KMS-11 (cell line): ENCODE measurements around the gene RBBP8NL.

ENCODE experiments used
- H2AFZ ChIP-seq: fragments of 200-600 bp; sonication (generic); 2 replicates; pipeline ENCODE4 v1.6.1; 2016; ENCODE audit warnings: antibody characterized with exemption, mixed run types, low read depth
- H3K27ac ChIP-seq: fragments of 200-600 bp; sonication (generic); 2 replicates; pipeline ENCODE4 v1.6.1; 2016; ENCODE audit warnings: mild to moderate bottlenecking, mixed run types
- H3K27me3 ChIP-seq: fragments of 200-600 bp; sonication (generic); 2 replicates; pipeline ENCODE4 v1.6.1; 2017; ENCODE audit warnings: mild to moderate bottlenecking, low read depth, mixed run types, moderate library complexity; ENCODE audit not compliant: insufficient read depth
- H3K36me3 ChIP-seq: fragments of 200-600 bp; sonication (generic); 2 replicates; pipeline ENCODE4 v1.6.1; 2017; ENCODE audit warnings: mild to moderate bottlenecking, mixed run types; ENCODE audit not compliant: insufficient read depth
- H3K4me1 ChIP-seq: fragments of 200-600 bp; sonication (generic); 2 replicates; pipeline ENCODE4 v1.6.1; 2016; ENCODE audit warnings: mild to moderate bottlenecking, low read depth, mixed run types; ENCODE audit not compliant: poor library complexity, severe bottlenecking
- H3K4me2 ChIP-seq: fragments of 200-600 bp; sonication (generic); 2 replicates; pipeline ENCODE4 v1.7.0; 2016; ENCODE audit warnings: mild to moderate bottlenecking, mixed run types
- H3K4me3 ChIP-seq: fragments of 200-600 bp; sonication (generic); IDR thresholded peaks from 2 replicates; pipeline ENCODE4 v1.6.1; 2017; ENCODE audit warnings: low read depth, low read length, mixed read lengths; ENCODE audit not compliant: insufficient read depth
- H3K79me2 ChIP-seq: fragments of 200-600 bp; sonication (generic); 2 replicates; pipeline ENCODE4 v1.6.1; 2016; ENCODE audit warnings: low read depth, mixed run types; ENCODE audit not compliant: insufficient read depth
- H3K9ac ChIP-seq: fragments of 200-600 bp; sonication (generic); 2 replicates; pipeline ENCODE4 v1.6.1; 2016; ENCODE audit warnings: mild to moderate bottlenecking, mixed run types
- H4K20me1 ChIP-seq: fragments of 200-600 bp; sonication (generic); 2 replicates; pipeline ENCODE4 v1.6.1; 2016; ENCODE audit warnings: mild to moderate bottlenecking, mixed run types; ENCODE audit not compliant: insufficient read depth
- TF ChIP-seq, protein P1 (sequence below): fragments of 200-600 bp; sonication (generic); conservative IDR thresholded peaks from 2 replicates; pipeline ENCODE4 v1.6.1; 2017; ENCODE audit warnings: low read depth, mild to moderate bottlenecking, antibody characterized with exemption, low read length, moderate library complexity, mixed read lengths

Gene RBBP8NL

DNA sequence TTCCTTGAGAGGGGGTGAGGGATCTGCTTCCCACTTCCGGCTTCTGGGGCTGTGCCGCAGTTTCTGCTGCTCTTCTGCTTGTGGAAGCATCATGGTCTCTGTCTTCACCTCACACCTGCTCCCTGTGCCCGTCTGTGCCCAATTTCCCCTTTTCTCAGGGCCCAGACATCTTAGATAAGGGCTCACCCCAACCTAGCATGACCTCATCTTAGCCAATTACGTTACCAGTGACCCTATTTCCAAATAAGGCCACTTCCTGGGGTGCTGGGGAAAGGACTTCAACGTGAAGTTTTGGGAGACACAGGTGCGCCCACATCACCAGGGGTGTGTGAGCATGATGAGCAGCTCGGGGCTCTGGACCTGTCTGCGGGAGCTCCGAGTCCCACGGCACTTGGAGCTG lies 20.7 kb upstream of the RBBP8NL start:
- Histone ChIP-seq H3K4me2 (no peak overlapping the region), H2AFZ (no peak overlapping the region), H3K79me2 (no peaks in the 10 kb centered on the region), H3K27ac (no peak overlapping the region), H3K36me3 (no peaks in the 10 kb centered on the region), H3K27me3 (peaks cover 90% of the 10 kb centered on the region), H3K4me1 (peaks cover 6% of the 10 kb centered on the region), H3K9ac (no peak overlapping the region), H3K4me3 (no peak overlapping the region), H4K20me1 (no peaks in the 10 kb centered on the region)
- TF ChIP-seq, protein P1, sequence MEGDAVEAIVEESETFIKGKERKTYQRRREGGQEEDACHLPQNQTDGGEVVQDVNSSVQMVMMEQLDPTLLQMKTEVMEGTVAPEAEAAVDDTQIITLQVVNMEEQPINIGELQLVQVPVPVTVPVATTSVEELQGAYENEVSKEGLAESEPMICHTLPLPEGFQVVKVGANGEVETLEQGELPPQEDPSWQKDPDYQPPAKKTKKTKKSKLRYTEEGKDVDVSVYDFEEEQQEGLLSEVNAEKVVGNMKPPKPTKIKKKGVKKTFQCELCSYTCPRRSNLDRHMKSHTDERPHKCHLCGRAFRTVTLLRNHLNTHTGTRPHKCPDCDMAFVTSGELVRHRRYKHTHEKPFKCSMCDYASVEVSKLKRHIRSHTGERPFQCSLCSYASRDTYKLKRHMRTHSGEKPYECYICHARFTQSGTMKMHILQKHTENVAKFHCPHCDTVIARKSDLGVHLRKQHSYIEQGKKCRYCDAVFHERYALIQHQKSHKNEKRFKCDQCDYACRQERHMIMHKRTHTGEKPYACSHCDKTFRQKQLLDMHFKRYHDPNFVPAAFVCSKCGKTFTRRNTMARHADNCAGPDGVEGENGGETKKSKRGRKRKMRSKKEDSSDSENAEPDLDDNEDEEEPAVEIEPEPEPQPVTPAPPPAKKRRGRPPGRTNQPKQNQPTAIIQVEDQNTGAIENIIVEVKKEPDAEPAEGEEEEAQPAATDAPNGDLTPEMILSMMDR = no peak

DNA sequence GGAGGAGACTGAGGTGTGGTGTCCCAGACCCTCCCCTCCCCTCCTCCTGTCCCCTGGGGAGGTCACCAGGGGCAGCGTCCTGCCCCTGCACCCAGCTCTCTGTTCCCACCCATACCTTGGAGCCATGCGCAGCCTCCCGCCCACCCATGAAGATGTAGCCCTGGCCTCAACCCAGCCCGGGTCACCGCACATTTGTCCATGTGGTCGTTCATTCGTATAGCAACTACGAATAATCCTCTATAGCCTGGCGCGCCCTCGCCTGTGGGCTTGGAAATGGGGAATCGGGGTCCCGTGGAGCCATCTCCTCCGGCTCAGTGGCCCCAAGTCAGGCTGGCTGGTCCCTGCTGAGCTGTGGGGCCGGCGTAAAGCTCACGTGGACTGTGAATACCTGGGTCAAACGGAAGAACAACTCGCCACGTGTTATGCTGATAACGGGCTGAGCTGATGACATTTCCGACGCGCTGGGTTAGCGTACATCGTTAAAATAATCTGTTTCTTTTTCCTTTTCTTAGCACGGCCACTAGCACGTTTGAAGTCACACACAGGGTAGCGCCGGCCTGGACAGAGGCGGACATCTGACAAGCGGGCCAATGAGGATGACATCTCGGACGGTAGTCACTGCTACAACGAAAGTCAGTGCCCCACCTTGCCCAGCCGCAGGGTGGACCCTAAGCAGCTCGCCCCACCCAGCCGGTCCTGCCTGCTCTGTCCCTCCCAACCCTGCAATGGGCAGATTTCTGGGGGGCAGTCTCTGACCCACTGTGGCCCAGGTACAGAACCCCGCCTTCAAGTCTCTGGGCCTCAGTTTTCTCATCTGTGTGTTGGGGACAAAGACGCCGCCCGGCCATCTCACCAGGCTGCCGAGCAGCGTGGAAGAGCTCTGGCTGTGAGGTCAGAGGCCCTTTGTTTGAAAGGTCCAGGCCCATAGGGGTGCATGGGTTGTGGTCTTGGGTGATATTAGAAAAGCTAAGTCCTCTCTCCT lies 19.8 kb upstream of the RBBP8NL start:
- Histone ChIP-seq H3K4me1 (peaks cover 6% of the 10 kb centered on the region), H3K27ac (no peak overlapping the region), H3K36me3 (no peaks in the 10 kb centered on the region), H2AFZ (no peak overlapping the region), H3K4me3 (no peak overlapping the region), H3K4me2 (no peak overlapping the region), H3K27me3 (peaks cover 90% of the 10 kb centered on the region), H3K79me2 (no peaks in the 10 kb centered on the region), H3K9ac (no peak overlapping the region), H4K20me1 (no peaks in the 10 kb centered on the region)
- TF ChIP-seq, protein P1 = no peak

DNA sequence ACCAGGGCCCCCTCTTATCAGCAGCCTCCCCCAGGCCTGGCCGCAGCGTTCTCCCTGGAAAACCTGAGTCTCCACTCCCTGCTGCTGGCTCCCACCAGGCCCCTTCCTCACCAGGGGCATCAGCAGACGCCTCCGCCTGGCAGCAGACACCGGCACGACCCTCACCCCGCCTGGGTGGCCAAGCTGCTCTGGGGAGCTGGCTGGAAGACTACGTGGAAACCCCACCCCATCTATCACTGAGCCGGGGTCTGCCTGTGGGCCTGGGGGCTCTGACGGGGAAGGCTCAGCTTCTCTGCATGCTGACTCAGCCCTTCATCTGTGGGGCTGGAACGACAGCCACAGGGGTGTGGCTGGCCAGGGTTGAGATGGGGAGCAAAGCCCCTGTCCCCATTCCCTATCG lies 19.1 kb upstream of the RBBP8NL start:
- H2AFZ ChIP-seq = no peak overlapping the region
- no peak overlapping the region for H3K27ac ChIP-seq
- H3K27me3 ChIP-seq = peaks cover 93% of the 10 kb centered on the region
- H3K4me2 ChIP-seq = no peak overlapping the region
- H3K79me2 ChIP-seq = no peaks in the 10 kb centered on the region
- TF ChIP-seq, protein P1 = no peak
- H4K20me1 ChIP-seq = no peaks in the 10 kb centered on the region
- no peak overlapping the region for H3K9ac ChIP-seq
- H3K36me3 ChIP-seq = no peaks in the 10 kb centered on the region
- no peak overlapping the region for H3K4me3 ChIP-seq
- peaks cover 6% of the 10 kb centered on the region for H3K4me1 ChIP-seq

DNA sequence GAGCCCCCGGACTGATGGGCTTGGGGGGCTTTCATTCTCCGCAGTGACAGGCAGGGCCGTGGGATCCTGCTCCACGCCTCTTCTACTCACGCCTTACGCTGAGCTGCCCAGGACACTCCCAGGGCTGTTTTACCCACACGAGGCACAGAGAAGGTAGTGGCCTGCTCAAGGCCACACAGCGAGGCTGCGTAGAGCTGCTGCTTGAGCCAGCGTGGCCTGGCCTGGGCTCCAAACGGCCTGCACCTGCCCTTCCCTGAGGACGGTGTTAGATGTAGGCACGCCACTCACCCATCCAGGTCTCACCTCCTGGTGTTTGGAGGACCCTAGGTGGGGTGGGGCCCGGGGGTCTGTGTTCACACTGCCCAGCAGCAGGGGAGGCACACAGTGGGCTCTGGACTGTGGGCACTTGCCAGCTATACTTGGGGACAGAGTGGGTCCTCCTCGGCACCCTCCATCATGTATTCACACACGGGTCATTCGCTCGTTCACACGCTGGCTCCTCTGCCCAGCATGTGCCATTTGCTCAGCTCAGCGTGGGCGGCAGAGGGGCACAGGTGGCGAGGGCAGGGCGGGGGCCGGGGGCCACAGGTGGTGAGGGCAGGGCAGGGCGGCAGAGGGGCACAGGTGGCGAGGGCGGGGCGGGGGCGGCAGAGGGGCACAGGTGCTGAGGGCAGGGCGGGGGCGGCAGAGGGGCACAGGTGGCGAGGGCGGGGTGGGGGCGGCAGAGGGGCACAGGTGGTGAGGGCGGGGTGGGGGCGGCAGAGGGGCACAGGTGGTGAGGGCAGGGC lies 18.4 kb upstream of the RBBP8NL start:
- Histone ChIP-seq H3K4me2 (no peak overlapping the region), H3K4me1 (peaks cover 6% of the 10 kb centered on the region), H3K36me3 (no peaks in the 10 kb centered on the region), H3K79me2 (no peaks in the 10 kb centered on the region), H4K20me1 (no peaks in the 10 kb centered on the region), H3K4me3 (no peak overlapping the region), H2AFZ (no peak overlapping the region), H3K9ac (no peak overlapping the region), H3K27ac (no peak overlapping the region), H3K27me3 (peaks cover 94% of the 10 kb centered on the region)
- TF ChIP-seq, protein P1 = no peak
